HEK293 (cell line): ENCODE results near the gene SPEM2.

ENCODE experiments used
- CTCF ChIA-PET: fragments of 350-600 bp; formaldehyde crosslinking; extraction: SDS; loops from one replicate; lab custom pipeline; 2021; ENCODE audit warnings: antibody characterized with exemption; lab: Yijun Ruan, JAX
- POLR2A ChIA-PET: fragments of 300-600 bp; formaldehyde crosslinking; extraction: SDS; loops from one replicate; lab custom pipeline; 2020; ENCODE audit warnings: antibody characterized with exemption, inconsistent platforms; lab: Yijun Ruan, JAX
- H3K27ac ChIP-seq: fragments of 200-500 bp; sonication (Bioruptor generic); 2 replicates; pipeline ENCODE4 v1.5.1; 2014; ENCODE audit warnings: low read depth, low read length, control low read depth, inconsistent platforms; ENCODE audit errors: extremely low read depth
- H3K36me3 ChIP-seq, 2 experiments: fragments of 200-500 bp in 1 of 2; sonication (Bioruptor generic) in 1 of 2; 1 replicate in 1 of 2; 2 replicates in 1 of 2; pipeline ENCODE4 v1.5.1; 2014 to 2017; ENCODE audit warnings: inconsistent platforms in 2 of 2, low read length in 2 of 2; ENCODE audit not compliant: control insufficient read depth in 2 of 2, insufficient read depth in 1 of 2
- H3K4me1 ChIP-seq: fragments of 200-500 bp; sonication (Bioruptor generic); 2 replicates; pipeline ENCODE4 v1.5.1; 2014; ENCODE audit warnings: mild to moderate bottlenecking, low read length, inconsistent platforms; ENCODE audit not compliant: control insufficient read depth, insufficient read depth
- H3K4me3 ChIP-seq: 2 replicates; pipeline ENCODE4 v1.5.1; 2011; ENCODE audit warnings: low read depth, mild to moderate bottlenecking, control low read depth, low read length, moderate library complexity
- H3K9me3 ChIP-seq: fragments of 200-500 bp; sonication (Bioruptor generic); 2 replicates; pipeline ENCODE4 v1.5.1; 2014; ENCODE audit warnings: low read depth, low read length, inconsistent platforms; ENCODE audit not compliant: control insufficient read depth, insufficient read depth
- IKZF3 ChIP-seq: fragments of 450-650 bp; IDR thresholded peaks from 2 replicates; pipeline ENCODE4 v1.5.0; 2018; ENCODE audit warnings: missing biosample characterization, mild to moderate bottlenecking, missing genetic modification characterization, moderate library complexity
- MEIS1 ChIP-seq: sonication (generic); formaldehyde crosslinking; IDR thresholded peaks from 2 replicates; pipeline ENCODE4 v1.8.1; 2022; ENCODE audit warnings: missing genetic modification reagents, mild to moderate bottlenecking, borderline replicate concordance
- OVOL3 ChIP-seq: fragments of 450-650 bp; formaldehyde crosslinking; IDR thresholded peaks from 2 replicates; pipeline ENCODE4 v1.5.1; 2016; ENCODE audit warnings: missing biosample characterization, missing genetic modification characterization
- ZFHX2 ChIP-seq: fragments of 450-650 bp; formaldehyde crosslinking; conservative IDR thresholded peaks from 2 replicates; pipeline ENCODE4 v1.5.1; 2016; ENCODE audit warnings: missing biosample characterization, missing genetic modification characterization
- ZFP41 ChIP-seq: fragments of 450-650 bp; formaldehyde crosslinking; IDR thresholded peaks from 2 replicates; pipeline ENCODE4 v1.5.1; 2016; ENCODE audit warnings: missing biosample characterization, missing genetic modification characterization, borderline replicate concordance
- ZNF112 ChIP-seq: fragments of 450-650 bp; formaldehyde crosslinking; IDR thresholded peaks from 2 replicates; pipeline ENCODE4 v1.5.0; 2017; ENCODE audit warnings: missing biosample characterization, missing genetic modification characterization
- ZNF157 ChIP-seq: fragments of 450-650 bp; formaldehyde crosslinking; IDR thresholded peaks from 2 replicates; pipeline ENCODE4 v1.5.1; 2016; ENCODE audit warnings: missing biosample characterization, missing genetic modification characterization
- ZNF19 ChIP-seq: fragments of 450-650 bp; formaldehyde crosslinking; IDR thresholded peaks from 2 replicates; pipeline ENCODE4; 2016; ENCODE audit warnings: missing biosample characterization, missing genetic modification characterization, low read depth
- ZNF280D ChIP-seq: fragments of 450-650 bp; formaldehyde crosslinking; IDR thresholded peaks from 2 replicates; pipeline ENCODE4 v1.5.1; 2016; ENCODE audit warnings: missing biosample characterization, missing genetic modification characterization
- ZNF302 ChIP-seq: fragments of 450-650 bp; formaldehyde crosslinking; IDR thresholded peaks from 2 replicates; pipeline ENCODE4 v1.5.1; 2016; ENCODE audit warnings: missing biosample characterization, missing genetic modification characterization, low read depth
- ZNF341 ChIP-seq: fragments of 450-650 bp; formaldehyde crosslinking; IDR thresholded peaks from 2 replicates; pipeline ENCODE4; 2016; ENCODE audit warnings: low read depth, missing biosample characterization, missing genetic modification characterization
- ZNF37A ChIP-seq: fragments of 450-650 bp; IDR thresholded peaks from 2 replicates; pipeline ENCODE4 v1.5.1; 2018; ENCODE audit warnings: missing biosample characterization, missing genetic modification characterization
- ZNF488 ChIP-seq: fragments of 450-650 bp; formaldehyde crosslinking; IDR thresholded peaks from 2 replicates; pipeline ENCODE4 v1.5.1; 2016; ENCODE audit warnings: missing biosample characterization, missing genetic modification characterization
- ZNF548 ChIP-seq: fragments of 450-650 bp; formaldehyde crosslinking; IDR thresholded peaks from 2 replicates; pipeline ENCODE4 v1.5.1; 2016; ENCODE audit warnings: missing biosample characterization, missing genetic modification characterization
- ZNF621 ChIP-seq: fragments of 450-650 bp; formaldehyde crosslinking; IDR thresholded peaks from 2 replicates; pipeline ENCODE4 v1.5.1; 2017; ENCODE audit warnings: missing biosample characterization, missing genetic modification characterization
- ZNF629 ChIP-seq: fragments of 450-650 bp; formaldehyde crosslinking; IDR thresholded peaks from 2 replicates; pipeline ENCODE4 v1.5.1; 2017; ENCODE audit warnings: missing biosample characterization, missing genetic modification characterization
- ZNF664 ChIP-seq: fragments of 450-650 bp; formaldehyde crosslinking; IDR thresholded peaks from 2 replicates; pipeline ENCODE4 v1.5.1; 2016; ENCODE audit warnings: missing biosample characterization, missing genetic modification characterization
- ZNF707 ChIP-seq: fragments of 450-650 bp; formaldehyde crosslinking; IDR thresholded peaks from 2 replicates; pipeline ENCODE4 v1.5.1; 2016; ENCODE audit warnings: missing biosample characterization, missing genetic modification characterization
- ZNF830 ChIP-seq: fragments of 450-650 bp; IDR thresholded peaks from 2 replicates; pipeline ENCODE4 v1.5.0; 2018; ENCODE audit warnings: missing biosample characterization, missing genetic modification characterization, low read depth, mild to moderate bottlenecking, moderate library complexity
- ZNF843 ChIP-seq: fragments of 450-650 bp; formaldehyde crosslinking; IDR thresholded peaks from 2 replicates; pipeline ENCODE4 v1.5.1; 2016; ENCODE audit warnings: missing biosample characterization, missing genetic modification characterization
- TF ChIP-seq, protein P1 (sequence below): fragments of 450-650 bp; formaldehyde crosslinking; IDR thresholded peaks from 2 replicates; pipeline ENCODE4 v1.5.1; 2016; ENCODE audit warnings: missing biosample characterization, missing genetic modification characterization

SPEM2 gene

GRCh38 chr17:7418472-7419152, 6.8 kb upstream of the SPEM2 start (continued):
- TF ChIP-seq ZFHX2 (tag by site-specific recombination), result no peak

GRCh38 chr17:7419819-7420610, 5.4 kb upstream of the SPEM2 start, which contains the start of gene SPEM1:
TSS of gene SPEM1 (plus strand) at chr17:7420324. CDS start at chr17:7420385, 61 bp downstream.
- Histone ChIP-seq H3K27ac (no peak within 1 kb of the TSS), H3K9me3 (no peaks in the 10 kb centered on the region), H3K4me1 (no peaks in the 10 kb centered on the region), H3K36me3 (peaks cover 0 to 35% of the 10 kb centered on the region in 2 experiments; a peak in 1 of 3 replicates), H3K4me3 (no peak within 1 kb of the TSS)
- ChIA-PET POLR2A (interaction anchor here (1.1 to 1.3 kb wide), 3 partner anchors 15 to 16 kb away, joined by 3 to 6 read pairs (median 4); partner anchors contain the start of genes TMEM102 and TMEM256), CTCF (interaction anchor here (0.7 kb wide), 1 partner anchor 20 kb away, joined by 3 read pairs; no protein-coding TSS in a partner anchor)
- no peak for TF ChIP-seq ZNF302 (tag by site-specific recombination)
- no peak for TF ChIP-seq OVOL3 (tag by site-specific recombination)
- TF ChIP-seq ZFP41 (tag by site-specific recombination), result no peak
- no peak for TF ChIP-seq ZNF488 (tag by site-specific recombination)
- TF ChIP-seq ZNF843, result no peak
- no peak for TF ChIP-seq ZNF112 (tag by site-specific recombination)
- TF ChIP-seq ZNF157 (tag by site-specific recombination), result no peak
- TF ChIP-seq ZNF629 (tag by site-specific recombination), result no peak
- TF ChIP-seq, protein P1, sequence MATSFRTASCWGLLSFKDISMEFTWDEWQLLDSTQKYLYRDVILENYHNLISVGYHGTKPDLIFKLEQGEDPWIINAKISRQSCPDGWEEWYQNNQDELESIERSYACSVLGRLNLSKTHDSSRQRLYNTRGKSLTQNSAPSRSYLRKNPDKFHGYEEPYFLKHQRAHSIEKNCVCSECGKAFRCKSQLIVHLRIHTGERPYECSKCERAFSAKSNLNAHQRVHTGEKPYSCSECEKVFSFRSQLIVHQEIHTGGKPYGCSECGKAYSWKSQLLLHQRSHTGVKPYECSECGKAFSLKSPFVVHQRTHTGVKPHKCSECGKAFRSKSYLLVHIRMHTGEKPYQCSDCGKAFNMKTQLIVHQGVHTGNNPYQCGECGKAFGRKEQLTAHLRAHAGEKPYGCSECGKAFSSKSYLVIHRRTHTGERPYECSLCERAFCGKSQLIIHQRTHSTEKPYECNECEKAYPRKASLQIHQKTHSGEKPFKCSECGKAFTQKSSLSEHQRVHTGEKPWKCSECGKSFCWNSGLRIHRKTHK, result no peak
- TF ChIP-seq MEIS1, result no peak
- TF ChIP-seq ZNF664 (tag by site-specific recombination), result no peak
- TF ChIP-seq ZNF280D, result no peak
- no peak for TF ChIP-seq ZNF341 (tag by site-specific recombination)
- TF ChIP-seq ZNF548 (tag by site-specific recombination), result no peak
- TF ChIP-seq ZNF830 (tag by site-specific recombination), result no peak
- no peak for TF ChIP-seq ZNF621 (tag by site-specific recombination)
- no peak for TF ChIP-seq ZNF19
- no peak for TF ChIP-seq ZNF37A (tag by site-specific recombination)
- TF ChIP-seq IKZF3 (tag by site-specific recombination), result no peak
- no peak for TF ChIP-seq ZNF707
